AG04450 (cell line): ENCODE results near the gene ATP2B3. TPM values are rescaled to one million over a fixed set of nuclear protein-coding genes. Genes with fewer than 3 reads are reported as not detected.

Source experiments
- CTCF ChIA-PET: fragments of 300-600, 350-600 bp; formaldehyde crosslinking; extraction: SDS; loops from one replicate; lab custom pipeline; 2022; ENCODE audit warnings: antibody characterized with exemption, inconsistent platforms; lab: Charles Lee
- POLR2A ChIA-PET: fragments of 350-600 bp; formaldehyde crosslinking; extraction: SDS; loops from one replicate; lab custom pipeline; 2021; ENCODE audit warnings: antibody characterized with exemption, inconsistent platforms; lab: Yijun Ruan, JAX
- DNase-seq: peaks from one replicate; pipeline ENCODE4 v3.0.0-alpha.2; 2011; ENCODE audit warnings: low read depth, low spot score
- H3K27ac ChIP-seq: one replicate; pipeline ENCODE4 v1.5.1; 2012; ENCODE audit warnings: low read depth, low read length, control low read depth
- H3K27me3 ChIP-seq: one replicate; pipeline ENCODE4 v1.6.0; 2012; ENCODE audit warnings: low read length; ENCODE audit not compliant: control insufficient read depth, insufficient read depth
- H3K4me3 ChIP-seq: 2 replicates; pipeline ENCODE4 v1.5.1; 2011; ENCODE audit warnings: mild to moderate bottlenecking, low read depth, low read length, control low read depth
- H3K9me3 ChIP-seq: 2 replicates; pipeline ENCODE4 v1.5.1; 2012; ENCODE audit warnings: low read length; ENCODE audit not compliant: control insufficient read depth, insufficient read depth
- polyA plus RNA-seq: library from polyadenylated mRNA; depleted of rRNA; stranded (reverse); fragments of >200 nt; gene quantifications from 2 replicates; pipeline ENCODE4 v1.2.3, GENCODE V29; 2011
- TF ChIP-seq, protein P1 (sequence below): IDR thresholded peaks from 2 replicates; pipeline ENCODE4 v1.5.1; 2011; ENCODE audit warnings: low read depth, low read length, control low read depth, inconsistent platforms

The ATP2B3 gene
- polyA plus RNA-seq, 1 experiment, result 0.01 TPM

DNA sequence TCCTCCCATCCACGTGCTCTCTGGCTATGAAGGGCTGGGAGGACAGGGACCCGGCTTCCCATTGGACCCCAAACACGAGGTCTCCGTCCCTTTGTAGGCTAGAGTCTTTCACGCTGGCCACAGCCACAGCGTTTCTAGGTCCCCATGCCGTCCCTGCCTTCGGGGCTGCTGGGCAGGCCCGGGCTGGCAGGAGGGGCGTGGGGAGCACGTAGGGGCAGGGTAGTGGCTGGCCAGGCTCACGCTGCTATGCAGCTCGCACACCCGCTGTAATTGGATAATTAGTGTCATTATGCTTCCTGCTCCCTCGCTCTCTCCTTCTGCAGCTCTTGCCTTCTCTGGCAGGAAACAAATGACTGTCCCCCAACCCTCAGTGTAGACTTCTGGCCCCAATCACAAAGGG lies 9.8 kb downstream of the ATP2B3 start:
- no peaks in the 10 kb centered on the region for H3K9me3 ChIP-seq
- peaks cover 7% of the 10 kb centered on the region for H3K27me3 ChIP-seq
- ChIA-PET CTCF (no interaction called here), POLR2A (no interaction called here)
- no peak overlapping the region for H3K4me3 ChIP-seq
- no peak overlapping the region for H3K27ac ChIP-seq
- no peak for DNase-seq
- TF ChIP-seq, protein P1, sequence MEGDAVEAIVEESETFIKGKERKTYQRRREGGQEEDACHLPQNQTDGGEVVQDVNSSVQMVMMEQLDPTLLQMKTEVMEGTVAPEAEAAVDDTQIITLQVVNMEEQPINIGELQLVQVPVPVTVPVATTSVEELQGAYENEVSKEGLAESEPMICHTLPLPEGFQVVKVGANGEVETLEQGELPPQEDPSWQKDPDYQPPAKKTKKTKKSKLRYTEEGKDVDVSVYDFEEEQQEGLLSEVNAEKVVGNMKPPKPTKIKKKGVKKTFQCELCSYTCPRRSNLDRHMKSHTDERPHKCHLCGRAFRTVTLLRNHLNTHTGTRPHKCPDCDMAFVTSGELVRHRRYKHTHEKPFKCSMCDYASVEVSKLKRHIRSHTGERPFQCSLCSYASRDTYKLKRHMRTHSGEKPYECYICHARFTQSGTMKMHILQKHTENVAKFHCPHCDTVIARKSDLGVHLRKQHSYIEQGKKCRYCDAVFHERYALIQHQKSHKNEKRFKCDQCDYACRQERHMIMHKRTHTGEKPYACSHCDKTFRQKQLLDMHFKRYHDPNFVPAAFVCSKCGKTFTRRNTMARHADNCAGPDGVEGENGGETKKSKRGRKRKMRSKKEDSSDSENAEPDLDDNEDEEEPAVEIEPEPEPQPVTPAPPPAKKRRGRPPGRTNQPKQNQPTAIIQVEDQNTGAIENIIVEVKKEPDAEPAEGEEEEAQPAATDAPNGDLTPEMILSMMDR, result no peak

DNA sequence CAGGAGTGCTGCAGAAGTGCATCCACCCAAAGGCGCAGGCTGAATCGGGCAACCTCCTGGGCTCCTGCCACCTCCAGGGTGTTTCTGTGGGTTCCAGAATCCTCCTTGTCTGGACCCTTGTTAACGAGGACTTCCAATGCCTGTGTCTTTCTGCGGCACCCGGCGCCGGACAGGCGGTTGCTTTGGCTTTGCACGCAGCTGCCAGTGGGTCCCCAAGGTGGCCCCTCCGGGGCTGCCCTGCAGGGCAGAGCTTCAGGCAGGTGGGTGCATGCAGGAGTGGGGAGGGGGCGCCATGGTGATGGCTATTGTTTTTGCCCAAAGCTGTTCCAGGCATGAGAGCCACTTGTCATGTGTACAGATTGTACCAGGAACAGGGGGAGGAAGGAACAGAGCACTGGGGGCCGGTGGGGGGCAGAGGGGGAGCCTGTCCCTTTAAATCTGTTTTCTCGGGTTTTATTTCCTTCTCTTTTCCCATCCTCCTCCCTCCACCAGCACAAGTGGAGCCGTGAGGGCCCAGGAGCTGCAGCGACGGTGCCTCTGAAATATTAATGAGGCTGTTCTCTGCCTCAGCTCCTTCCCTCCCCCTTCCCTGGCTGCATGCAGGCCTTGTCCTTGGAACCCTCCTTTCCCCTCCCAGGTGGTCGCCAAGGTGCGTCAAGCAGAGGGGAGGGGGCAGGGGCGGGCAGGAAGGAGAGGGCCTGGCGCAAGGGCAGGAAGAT lies 13.1 kb downstream of the ATP2B3 start:
- Histone ChIP-seq H3K4me3 (no peak overlapping the region), H3K27ac (no peak overlapping the region), H3K27me3 (peaks cover 7% of the 10 kb centered on the region), H3K9me3 (no peaks in the 10 kb centered on the region)
- ChIA-PET POLR2A (no interaction called here), CTCF (no interaction called here)
- DNase-seq, result no peak
- TF ChIP-seq, protein P1, result no peak

DNA sequence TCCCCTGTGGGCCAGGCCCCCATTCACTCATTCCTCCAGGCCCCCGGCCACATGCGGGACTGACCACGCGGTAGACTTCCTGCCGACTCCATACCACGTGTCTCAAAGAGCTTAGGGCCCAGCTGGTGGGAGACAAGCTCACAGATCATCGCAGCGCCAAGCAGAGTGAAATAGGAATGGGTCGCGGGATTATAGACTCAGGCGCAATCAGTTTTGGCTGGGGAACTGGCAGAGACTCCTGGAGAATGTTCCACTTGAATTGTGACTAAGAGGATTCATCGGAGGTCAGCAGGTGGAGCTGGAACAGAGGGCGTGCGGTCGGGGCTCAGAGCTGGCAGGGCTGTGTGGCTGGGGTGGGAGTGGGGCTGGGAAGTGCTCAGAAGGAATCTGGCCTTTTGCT lies 15.6 kb downstream of the ATP2B3 start:
- no peak overlapping the region for H3K4me3 ChIP-seq
- H3K27me3 ChIP-seq, result peaks cover under 1% of the 10 kb centered on the region
- H3K9me3 ChIP-seq, result no peaks in the 10 kb centered on the region
- ChIA-PET POLR2A (no interaction called here), CTCF (interaction anchor here (0.6 kb wide), 1 partner anchor 9 kb away, joined by 4 read pairs; no protein-coding TSS in a partner anchor)
- no peak for DNase-seq
- TF ChIP-seq, protein P1, result no peak
- no peak overlapping the region for H3K27ac ChIP-seq

DNA sequence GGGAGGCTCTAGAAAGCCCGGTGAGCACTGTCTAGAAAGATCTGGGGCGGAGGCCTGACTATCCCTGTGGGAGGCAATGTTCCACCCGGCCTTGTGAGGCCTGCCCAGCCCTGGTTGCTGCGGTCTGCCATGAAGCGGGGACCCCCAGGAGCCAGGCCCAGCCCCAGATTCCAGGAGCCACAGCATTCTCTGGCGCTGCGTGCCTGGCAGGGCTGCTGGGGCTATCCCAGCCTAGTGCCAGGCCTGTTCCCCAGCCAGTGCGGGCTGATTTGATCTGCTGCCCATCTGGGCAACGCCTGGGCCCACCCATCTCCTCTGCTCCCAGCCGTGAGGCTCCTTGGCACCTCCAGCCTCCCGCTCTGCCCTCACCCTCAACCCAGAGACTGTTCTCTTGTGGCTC lies 19.6 kb downstream of the ATP2B3 start:
- Histone ChIP-seq H3K9me3 (no peaks in the 10 kb centered on the region), H3K4me3 (no peak overlapping the region), H3K27me3 (no peaks in the 10 kb centered on the region), H3K27ac (no peak overlapping the region)
- POLR2A ChIA-PET, result no interaction called here
- no peak for DNase-seq
- TF ChIP-seq, protein P1, result no peak
- CTCF ChIA-PET, result interaction anchor here (1.1 to 3.9 kb wide), 2 partner anchors 125 to 130 kb away, joined by 4 to 64 read pairs; no protein-coding TSS in a partner anchor

DNA sequence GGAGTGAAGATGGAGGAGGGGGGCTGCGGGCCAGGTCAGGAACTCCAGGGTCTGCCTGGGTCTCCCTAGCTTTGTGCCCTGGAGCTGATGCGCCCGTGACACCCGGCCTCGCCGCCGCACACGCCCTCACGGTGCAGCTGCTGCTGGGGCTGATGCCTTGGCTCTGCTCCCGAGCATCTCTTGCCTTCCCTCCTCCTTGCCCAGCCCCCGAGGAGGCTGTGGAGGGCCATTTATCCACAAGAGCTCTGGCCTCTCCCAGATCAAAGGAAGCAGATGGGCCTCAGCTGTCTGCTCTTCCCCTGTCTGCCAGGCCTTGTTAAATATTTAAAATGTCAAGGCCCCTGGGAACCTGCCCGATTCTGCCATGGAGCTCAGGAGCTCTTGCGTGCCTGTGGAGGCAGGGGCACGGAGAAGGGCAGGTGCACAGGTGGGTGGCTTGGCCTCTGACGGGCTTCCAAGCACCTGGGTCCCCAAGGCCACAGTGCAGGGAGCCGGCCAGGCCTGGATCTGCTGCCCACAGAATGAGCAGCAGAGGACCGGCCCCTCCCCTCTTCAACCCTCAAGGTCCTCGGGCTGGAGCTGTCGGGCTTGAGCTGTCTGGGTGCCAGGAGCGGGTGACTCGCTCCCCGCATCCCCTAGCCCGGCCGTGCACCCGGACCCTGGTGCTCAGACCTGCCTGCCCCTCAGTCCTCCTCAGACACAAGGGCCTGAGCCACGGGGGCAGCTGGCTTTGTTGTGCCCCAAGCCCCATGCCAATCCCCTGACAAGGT lies 20.3 kb downstream of the ATP2B3 start:
- TF ChIP-seq, protein P1, result no peak
- POLR2A ChIA-PET, result no interaction called here
- no peaks in the 10 kb centered on the region for H3K27me3 ChIP-seq
- CTCF ChIA-PET, result interaction anchor here (1.1 to 3.9 kb wide), 3 partner anchors 124 to 170 kb away, joined by 4 to 64 read pairs (median 21); no protein-coding TSS in a partner anchor
- H3K9me3 ChIP-seq, result no peaks in the 10 kb centered on the region
- no peak overlapping the region for H3K4me3 ChIP-seq
- no peak for DNase-seq
- no peak overlapping the region for H3K27ac ChIP-seq
